ENCODE data around the gene KIF17. TPM values are rescaled to one million over a fixed set of nuclear protein-coding genes. Genes with fewer than 3 reads are reported as not detected.

KIF17 gene
- total RNA-seq, 1 donor from 2014 or later = 1.1 TPM

DNA sequence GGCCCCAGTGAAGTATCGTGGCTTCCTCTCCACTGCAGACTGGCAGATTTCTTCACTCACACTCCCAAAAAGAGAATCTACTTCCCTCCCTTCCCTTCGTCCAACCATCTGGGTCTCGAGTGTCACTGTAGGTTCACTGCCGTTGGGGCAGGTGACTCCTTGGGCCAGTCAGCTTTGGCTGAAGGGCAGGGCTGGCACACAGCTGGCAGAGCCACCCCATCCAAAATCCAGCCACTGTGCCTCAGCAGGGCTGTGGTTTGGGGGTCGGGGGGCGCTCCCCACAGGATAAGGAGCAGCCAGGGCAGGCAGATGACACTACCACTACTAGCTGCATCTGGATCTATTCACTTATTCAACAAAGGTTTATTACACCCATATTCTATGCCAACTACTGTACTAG is 74.7 kb downstream of the KIF17 start:
- DNase-seq (ENCODE audit: low spot score, unreplicated experiment) = no peak
- no peak overlapping the region for H3K4me3 Mint-ChIP-seq (ENCODE audit: low read depth)

DNA sequence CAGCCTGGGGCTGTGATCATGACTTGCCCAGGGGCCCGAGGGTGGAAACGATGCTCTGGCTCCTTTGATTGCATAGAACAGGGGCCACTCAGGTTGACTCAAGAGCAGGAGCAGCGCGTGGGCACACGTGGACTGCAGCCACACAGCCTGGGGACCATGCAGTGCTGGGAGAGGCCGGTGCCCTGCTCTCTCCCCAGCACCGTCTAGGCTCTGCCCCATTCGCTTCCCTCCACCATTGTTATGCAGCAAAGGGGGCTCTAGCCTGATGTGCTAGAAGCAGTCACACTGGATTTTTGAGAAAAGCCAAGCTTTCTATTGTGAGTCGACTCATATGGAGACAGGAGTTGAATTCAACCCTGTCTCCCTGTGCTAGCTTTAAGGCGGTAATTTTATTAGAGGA is 75.8 kb downstream of the KIF17 start:
- Mint-ChIP-seq H3K36me3 (ENCODE audit: insufficient read depth) (peaks cover 15% of the 10 kb centered on the region), H3K27me3 (no peaks in the 10 kb centered on the region), H3K4me3 (ENCODE audit: low read depth) (no peak overlapping the region), H3K4me1 (ENCODE audit: low read depth) (no peaks in the 10 kb centered on the region), H3K27ac (no peak overlapping the region), H3K9me3 (ENCODE audit: low read depth) (no peaks in the 10 kb centered on the region)
- TF ChIP-seq, protein P1, sequence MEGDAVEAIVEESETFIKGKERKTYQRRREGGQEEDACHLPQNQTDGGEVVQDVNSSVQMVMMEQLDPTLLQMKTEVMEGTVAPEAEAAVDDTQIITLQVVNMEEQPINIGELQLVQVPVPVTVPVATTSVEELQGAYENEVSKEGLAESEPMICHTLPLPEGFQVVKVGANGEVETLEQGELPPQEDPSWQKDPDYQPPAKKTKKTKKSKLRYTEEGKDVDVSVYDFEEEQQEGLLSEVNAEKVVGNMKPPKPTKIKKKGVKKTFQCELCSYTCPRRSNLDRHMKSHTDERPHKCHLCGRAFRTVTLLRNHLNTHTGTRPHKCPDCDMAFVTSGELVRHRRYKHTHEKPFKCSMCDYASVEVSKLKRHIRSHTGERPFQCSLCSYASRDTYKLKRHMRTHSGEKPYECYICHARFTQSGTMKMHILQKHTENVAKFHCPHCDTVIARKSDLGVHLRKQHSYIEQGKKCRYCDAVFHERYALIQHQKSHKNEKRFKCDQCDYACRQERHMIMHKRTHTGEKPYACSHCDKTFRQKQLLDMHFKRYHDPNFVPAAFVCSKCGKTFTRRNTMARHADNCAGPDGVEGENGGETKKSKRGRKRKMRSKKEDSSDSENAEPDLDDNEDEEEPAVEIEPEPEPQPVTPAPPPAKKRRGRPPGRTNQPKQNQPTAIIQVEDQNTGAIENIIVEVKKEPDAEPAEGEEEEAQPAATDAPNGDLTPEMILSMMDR (IDR thresholded peaks at IDR 0.05; ENCODE audit: unreplicated experiment) = no peak
- DNase-seq (ENCODE audit: low spot score, unreplicated experiment) = no peak

More for the DNA sequence above, 74.7 kb downstream of the KIF17 start:
- Mint-ChIP-seq H3K27me3 (no peaks in the 10 kb centered on the region), H3K4me1 (ENCODE audit: low read depth) (no peaks in the 10 kb centered on the region), H3K9me3 (ENCODE audit: low read depth) (no peaks in the 10 kb centered on the region), H3K36me3 (ENCODE audit: insufficient read depth) (peaks cover 15% of the 10 kb centered on the region), H3K27ac (no peak overlapping the region)
- TF ChIP-seq, protein P1 (IDR thresholded peaks at IDR 0.05; ENCODE audit: unreplicated experiment) = no peak

DNA sequence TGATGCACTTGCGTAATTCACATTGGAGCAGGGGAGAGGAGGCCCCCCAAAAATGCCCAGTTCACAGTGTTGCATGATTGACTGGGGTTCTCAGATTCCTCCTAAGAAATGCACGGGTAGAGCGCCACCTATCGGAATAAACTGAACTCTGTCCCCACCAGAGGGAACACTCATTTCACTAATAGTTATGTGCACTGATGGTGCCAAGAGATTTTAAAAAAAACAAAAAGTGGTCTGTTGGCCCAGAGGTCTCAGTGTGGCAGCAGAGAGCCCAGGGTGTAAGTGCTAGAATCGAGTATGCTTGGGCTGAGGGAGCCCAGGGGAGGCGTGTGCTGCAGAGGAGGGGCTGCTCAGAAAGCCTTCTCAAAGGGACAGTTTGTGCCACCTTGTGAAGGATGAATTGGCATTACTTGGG is 77.6 kb downstream of the KIF17 start:
- H3K4me3 Mint-ChIP-seq (ENCODE audit: low read depth) = no peak overlapping the region
- peak; percentile 38 for DNase-seq (ENCODE audit: low spot score, unreplicated experiment)
- H3K9me3 Mint-ChIP-seq (ENCODE audit: low read depth) = no peaks in the 10 kb centered on the region
- no peaks in the 10 kb centered on the region for H3K4me1 Mint-ChIP-seq (ENCODE audit: low read depth)
- TF ChIP-seq, protein P1 (IDR thresholded peaks at IDR 0.05; ENCODE audit: unreplicated experiment) = peak; percentile 84
- no peaks in the 10 kb centered on the region for H3K27me3 Mint-ChIP-seq
- H3K36me3 Mint-ChIP-seq (ENCODE audit: insufficient read depth) = peaks cover 15% of the 10 kb centered on the region
- H3K27ac Mint-ChIP-seq = no peak overlapping the region

DNA sequence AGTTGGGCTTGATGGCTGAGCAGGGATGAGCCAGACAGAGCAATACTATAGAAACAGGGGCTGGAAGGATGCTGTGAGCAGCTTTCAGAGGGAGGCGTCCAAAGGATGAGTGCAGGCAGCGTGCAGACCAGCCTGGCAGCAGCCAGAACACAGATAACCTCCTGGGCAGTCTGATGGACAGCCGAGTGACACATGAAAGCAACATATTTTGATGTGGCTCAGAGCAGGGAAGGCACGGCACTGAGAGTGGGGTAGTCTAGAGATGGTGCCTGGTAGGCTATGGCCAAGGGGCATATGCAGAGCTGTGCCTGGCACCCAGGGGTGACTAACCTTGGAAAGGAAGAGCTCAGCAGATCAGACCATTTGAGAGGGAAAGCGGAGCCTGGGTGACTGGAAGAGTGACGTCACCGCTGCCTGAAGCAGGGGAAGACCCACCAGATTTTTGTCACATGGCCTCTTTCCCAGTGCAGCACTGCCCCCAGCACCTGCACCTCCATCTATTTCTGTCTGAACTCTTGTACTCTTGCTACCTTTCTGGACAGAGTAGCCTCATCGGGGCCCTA is 80.9 kb downstream of the KIF17 start:
- TF ChIP-seq, protein P1 (IDR thresholded peaks at IDR 0.05; ENCODE audit: unreplicated experiment) = no peak
- H3K27ac Mint-ChIP-seq = no peak overlapping the region
- no peaks in the 10 kb centered on the region for H3K9me3 Mint-ChIP-seq (ENCODE audit: low read depth)
- DNase-seq (ENCODE audit: low spot score, unreplicated experiment) = no peak
- H3K27me3 Mint-ChIP-seq = no peaks in the 10 kb centered on the region
- peaks cover 9% of the 10 kb centered on the region for H3K36me3 Mint-ChIP-seq (ENCODE audit: insufficient read depth)
- peaks cover 3% of the 10 kb centered on the region for H3K4me1 Mint-ChIP-seq (ENCODE audit: low read depth)
- H3K4me3 Mint-ChIP-seq (ENCODE audit: low read depth) = no peak overlapping the region

DNA sequence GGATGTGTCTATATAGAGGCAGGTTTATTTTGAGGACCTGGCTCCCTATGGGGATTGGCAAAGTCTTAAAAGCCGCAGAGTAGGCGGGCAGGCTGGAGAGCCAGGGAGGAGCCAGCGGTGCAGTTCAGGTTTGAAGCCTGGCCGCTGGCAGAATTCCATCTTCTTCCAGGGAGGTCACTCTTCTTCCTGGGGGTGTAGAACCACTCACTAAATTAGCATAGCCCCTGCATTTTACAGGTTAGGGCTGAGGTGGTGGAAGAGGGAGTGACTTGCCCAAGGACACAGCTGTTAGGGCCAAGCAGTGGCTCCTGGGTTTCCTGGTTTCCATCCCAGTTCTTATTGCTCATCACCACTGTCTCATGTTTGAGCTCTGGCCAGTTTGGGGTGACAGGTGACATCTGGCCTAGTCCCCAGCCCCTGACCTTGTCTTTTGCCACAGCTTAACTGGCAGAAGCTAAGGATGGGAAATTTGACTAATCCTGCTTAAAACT is 83.2 kb downstream of the KIF17 start:
- TF ChIP-seq, protein P1 (IDR thresholded peaks at IDR 0.05; ENCODE audit: unreplicated experiment) = no peak
- no peaks in the 10 kb centered on the region for H3K9me3 Mint-ChIP-seq (ENCODE audit: low read depth)
- peaks cover 3% of the 10 kb centered on the region for H3K4me1 Mint-ChIP-seq (ENCODE audit: low read depth)
- H3K27ac Mint-ChIP-seq = no peak overlapping the region
- DNase-seq (ENCODE audit: low spot score, unreplicated experiment) = no peak
- peak overlapping the region; percentile 84 for H3K4me3 Mint-ChIP-seq (ENCODE audit: low read depth)
- H3K36me3 Mint-ChIP-seq (ENCODE audit: insufficient read depth) = peaks cover 2% of the 10 kb centered on the region
- no peaks in the 10 kb centered on the region for H3K27me3 Mint-ChIP-seq
